Measurements from ENCODE around the gene GP9. TPM values are rescaled to one million over a fixed set of nuclear protein-coding genes. Genes with fewer than 3 reads are reported as not detected.
"Not testable (repeated sequence)": the region's sequence is repeated elsewhere in the genome, so short reads cannot be mapped to it uniquely, and the experiment has no call there.

Gene GP9
- total and polyA plus RNA-seq, 8 donors, result 0.14 TPM; not detected in 7

DNA sequence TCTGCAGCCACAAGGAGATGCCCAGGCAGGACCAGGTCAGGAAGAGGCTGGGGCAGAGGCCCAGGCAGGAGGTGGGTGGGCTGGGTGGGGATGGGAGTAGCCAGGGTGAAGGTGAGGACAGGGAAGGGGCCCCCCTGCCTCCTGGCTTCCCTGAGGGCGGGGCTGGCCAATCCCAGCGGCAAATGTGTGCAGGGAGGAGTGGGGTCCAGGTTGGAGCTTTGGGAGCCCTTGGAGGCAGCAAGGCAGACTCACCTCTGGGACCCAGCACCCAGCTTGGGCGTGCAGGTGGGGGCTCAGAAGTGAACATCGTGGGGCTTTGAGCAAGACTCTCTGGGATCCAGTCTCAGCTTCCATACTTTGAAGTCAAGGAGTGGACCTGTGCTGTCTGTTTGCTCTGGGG, 25.2 kb downstream of the GP9 start:
- Histone ChIP-seq H3K4me1 (peaks cover 5 to 7% (median 6%) of the 10 kb centered on the region in 3 donors), H3K36me3 (no peaks in the 10 kb centered on the region), H3K4me3 (no peak overlapping the region), H3K27ac (no peak overlapping the region), H3K9me3 (no peaks in the 10 kb centered on the region), H3K27me3 (no peaks in the 10 kb centered on the region)
- ATAC-seq (no peak), FAIRE-seq (no peak), DNase-seq (peak in 1 of 6 donors; percentile 43)
- TF ChIP-seq CTCF (IDR thresholded peaks at IDR 0.05), result no peak
- WGBS, 2 donors, result 96 to 99% methylated on average over 4 of the region's 4 CpGs
- intact Hi-C loops (cut with DNase I), result no loop called here

GRCh38 chr3:129087138-129087702, 26.6 kb downstream of the GP9 start:
- Histone ChIP-seq H3K36me3 (peaks cover 0 to 6% (median 0%) of the 10 kb centered on the region in 3 donors), H3K4me1 (peaks cover 5 to 7% (median 6%) of the 10 kb centered on the region in 3 donors), H3K27me3 (no peaks in the 10 kb centered on the region), H3K27ac (peak overlapping the region; percentile 70 to 83 (median 78)), H3K4me3 (no peak overlapping the region), H3K9me3 (no peaks in the 10 kb centered on the region)
- ATAC-seq (peak; percentile 61 to 79 (median 66)), DNase-seq (peak in 5 of 6 donors; percentile 37 to 77 (median 60)), FAIRE-seq (peak; percentile 23)
- WGBS, 2 donors, result 38 to 40% methylated on average over 8 of the region's 8 CpGs
- intact Hi-C loops (cut with DNase I), result no loop called here
- no peak for TF ChIP-seq CTCF (IDR thresholded peaks at IDR 0.05)

GRCh38 chr3:129087904-129088303, 27.3 kb downstream of the GP9 start:
- H3K9me3 ChIP-seq; H3K27ac ChIP-seq; H3K36me3 ChIP-seq; H3K27me3 ChIP-seq; H3K4me3 ChIP-seq; H3K4me1 ChIP-seq; intact Hi-C loops (cut with DNase I): not testable (repeated sequence)
- ATAC-seq (peak; percentile 90 to 97 (median 95)), DNase-seq (peak in 5 of 6 donors; percentile 11 to 71 (median 58)), FAIRE-seq (peak; percentile 96)
- 0 to 1% methylated on average over 2 to 6 of the region's 9 CpGs for WGBS, 2 donors

- DNase-seq; intact Hi-C loops (cut with DNase I): not testable (repeated sequence)
These were observed 27.7 kb downstream of the GP9 start for GRCh38 chr3:129088312-129088711.

GRCh38 chr3:129095285-129095684, 34.7 kb downstream of the GP9 start:
- FAIRE-seq (no peak), ATAC-seq (no peak), DNase-seq (no peak)
- intact Hi-C loops (cut with DNase I), result loop anchor here in 1 of 3 donors (10.0 kb wide), 1 partner anchor 120 kb away; no protein-coding TSS in a partner anchor
- Histone ChIP-seq H3K27ac (no peak overlapping the region), H3K4me3 (no peak overlapping the region), H3K9me3 (no peaks in the 10 kb centered on the region), H3K27me3 (no peaks in the 10 kb centered on the region), H3K4me1 (no peaks in the 10 kb centered on the region), H3K36me3 (peaks cover 0 to 17% (median 0%) of the 10 kb centered on the region in 3 donors)
- 96% methylated on average over 10 of the region's 10 CpGs for WGBS, 2 donors
- no peak for TF ChIP-seq CTCF (IDR thresholded peaks at IDR 0.05)

More at GRCh38 chr3:129088312-129088711, 27.7 kb downstream of the GP9 start:
- H3K4me1 ChIP-seq, H3K9me3 ChIP-seq, FAIRE-seq, H3K27me3 ChIP-seq, H3K27ac ChIP-seq, H3K36me3 ChIP-seq, H3K4me3 ChIP-seq: not testable (repeated sequence)
- WGBS, 2 donors, result no CpG with 5 or more reads among the region's 6 CpGs
- ATAC-seq, result peak; percentile 7 to 44 (median 33)

GRCh38 chr3:129100274-129100673, 39.7 kb downstream of the GP9 start:
- TF ChIP-seq CTCF (IDR thresholded peaks at IDR 0.05), result no peak
- no peak overlapping the region for H3K4me3 ChIP-seq
- H3K36me3 ChIP-seq, result no peaks in the 10 kb centered on the region
- H3K27me3 ChIP-seq, result no peaks in the 10 kb centered on the region
- no peak for ATAC-seq
- no peak for FAIRE-seq
- no peak for DNase-seq
- intact Hi-C loops (cut with DNase I), result no loop called here
- WGBS, 2 donors, result 67 to 75% methylated on average over 1 of the region's 1 CpG
- H3K9me3 ChIP-seq, result no peaks in the 10 kb centered on the region
- H3K27ac ChIP-seq, result no peak overlapping the region
- no peaks in the 10 kb centered on the region for H3K4me1 ChIP-seq
